Cardiac muscle cell (in vitro differentiated cells and primary cell): ENCODE results near the gene JUP. TPM values are rescaled to one million over a fixed set of nuclear protein-coding genes. Genes with fewer than 3 reads are reported as not detected.
"Not testable (repeated sequence)": the region's sequence is repeated elsewhere in the genome, so short reads cannot be mapped to it uniquely, and the experiment has no call there.

Experiments used
- DNase-seq, 2 donors: peaks; one replicate each; pipeline versions ENCODE4 v3.0.0 to v3.0.0-alpha.2; 2010 to 2017; ENCODE audit warnings: low read depth in 1 of 2, low spot score in 1 of 2
- H3K27ac ChIP-seq: fragments of 200-600 bp; sonication (generic); 2 replicates; pipeline ENCODE4 v1.5.1; 2016
- H3K27me3 ChIP-seq: fragments of 200-600 bp; sonication (generic); 2 replicates; pipeline ENCODE4 v1.6.0; 2016; ENCODE audit warnings: control low read depth
- H3K36me3 ChIP-seq: fragments of 200-600 bp; sonication (generic); 2 replicates; pipeline ENCODE4 v1.5.1; 2016; ENCODE audit warnings: control low read depth
- H3K4me1 ChIP-seq: fragments of 200-600 bp; sonication (generic); 2 replicates; pipeline ENCODE4 v1.8.1; 2017; ENCODE audit warnings: low read depth, mild to moderate bottlenecking, mixed run types
- H3K4me3 ChIP-seq: fragments of 200-600 bp; sonication (generic); 2 replicates; pipeline ENCODE4 v1.5.1; 2016; ENCODE audit warnings: mild to moderate bottlenecking
- H3K9me3 ChIP-seq: fragments of 200-600 bp; sonication (generic); 2 replicates; pipeline ENCODE4 v1.5.1; 2017; ENCODE audit warnings: low read depth, mild to moderate bottlenecking, control low read depth
- polyA plus RNA-seq: library from polyadenylated mRNA; unstranded; fragments of >200 nt; fragmentation: Nextera tagmentation; extraction: Ambion mirVana; gene quantifications from 2 replicates; pipeline ENCODE4 v1.2.1, GENCODE V29; 2016
- total RNA-seq: library from RNA; depleted of rRNA; stranded (reverse); fragments of >200 nt; gene quantifications from 2 replicates; pipeline ENCODE4 v1.2.3, GENCODE V29; 2016
- TF ChIP-seq, protein P1 (sequence below): IDR thresholded peaks from 2 replicates; pipeline ENCODE4 v1.5.1; 2012; ENCODE audit warnings: low read depth, mild to moderate bottlenecking, low read length

Gene JUP
- total RNA-seq: 296 and 359 TPM in 2 replicates
- 160 and 206 TPM in 2 replicates for polyA plus RNA-seq

DNA sequence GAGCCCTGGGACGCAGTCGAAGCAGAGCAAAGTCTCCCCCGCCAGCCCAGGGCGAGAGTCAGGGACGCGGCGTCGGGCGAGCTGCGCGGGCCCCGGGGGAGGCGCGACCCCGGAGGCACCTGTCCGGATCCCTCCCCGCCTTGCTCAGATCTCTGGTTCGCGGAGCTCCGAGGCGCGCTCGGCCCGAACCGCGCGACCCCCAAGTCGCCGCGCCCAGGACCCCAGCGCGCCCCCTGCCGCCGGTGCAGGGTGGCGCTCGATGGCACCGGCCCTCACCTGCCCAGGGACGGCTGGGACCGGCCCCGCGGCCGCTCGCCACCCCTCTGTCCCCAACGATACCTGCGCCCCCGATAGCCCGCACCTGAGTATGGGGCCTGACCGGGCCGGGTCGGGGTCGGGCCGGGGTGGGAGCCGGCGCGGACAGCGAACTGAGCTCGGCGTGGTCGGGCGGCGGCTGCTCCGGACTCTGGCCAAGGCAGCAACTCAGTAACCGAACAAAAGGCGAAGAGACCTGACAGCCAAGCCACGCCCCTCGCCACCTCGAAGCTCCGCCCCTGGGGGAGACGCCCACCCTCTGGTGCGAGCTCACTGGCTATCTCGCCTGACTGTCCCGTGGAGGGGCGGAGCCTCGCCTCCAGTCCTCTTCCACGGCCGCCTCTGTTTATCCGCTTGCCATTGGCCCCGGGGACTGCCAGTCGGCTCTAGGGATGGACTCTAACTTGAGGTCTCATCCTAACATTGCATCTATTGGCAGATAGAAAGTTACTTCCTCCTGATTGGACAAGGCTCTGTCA, at the start of gene JUP:
JUP (minus strand) TSS at position 485 of the 794 bp plus-strand sequence. CDS start 14,857 bp downstream, outside the sequence.
- H3K4me3 ChIP-seq: peak within 1 kb of the TSS; percentile 51
- no peaks in the 10 kb centered on the region for H3K27me3 ChIP-seq
- TF ChIP-seq, protein P1, sequence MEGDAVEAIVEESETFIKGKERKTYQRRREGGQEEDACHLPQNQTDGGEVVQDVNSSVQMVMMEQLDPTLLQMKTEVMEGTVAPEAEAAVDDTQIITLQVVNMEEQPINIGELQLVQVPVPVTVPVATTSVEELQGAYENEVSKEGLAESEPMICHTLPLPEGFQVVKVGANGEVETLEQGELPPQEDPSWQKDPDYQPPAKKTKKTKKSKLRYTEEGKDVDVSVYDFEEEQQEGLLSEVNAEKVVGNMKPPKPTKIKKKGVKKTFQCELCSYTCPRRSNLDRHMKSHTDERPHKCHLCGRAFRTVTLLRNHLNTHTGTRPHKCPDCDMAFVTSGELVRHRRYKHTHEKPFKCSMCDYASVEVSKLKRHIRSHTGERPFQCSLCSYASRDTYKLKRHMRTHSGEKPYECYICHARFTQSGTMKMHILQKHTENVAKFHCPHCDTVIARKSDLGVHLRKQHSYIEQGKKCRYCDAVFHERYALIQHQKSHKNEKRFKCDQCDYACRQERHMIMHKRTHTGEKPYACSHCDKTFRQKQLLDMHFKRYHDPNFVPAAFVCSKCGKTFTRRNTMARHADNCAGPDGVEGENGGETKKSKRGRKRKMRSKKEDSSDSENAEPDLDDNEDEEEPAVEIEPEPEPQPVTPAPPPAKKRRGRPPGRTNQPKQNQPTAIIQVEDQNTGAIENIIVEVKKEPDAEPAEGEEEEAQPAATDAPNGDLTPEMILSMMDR: peak; percentile 35
- H3K4me1 ChIP-seq: peaks cover 32% of the 10 kb centered on the region
- H3K36me3 ChIP-seq: no peaks in the 10 kb centered on the region
- DNase-seq: peak; percentile 99 to 100
- peak within 1 kb of the TSS; percentile 88 for H3K27ac ChIP-seq
- no peaks in the 10 kb centered on the region for H3K9me3 ChIP-seq

DNA sequence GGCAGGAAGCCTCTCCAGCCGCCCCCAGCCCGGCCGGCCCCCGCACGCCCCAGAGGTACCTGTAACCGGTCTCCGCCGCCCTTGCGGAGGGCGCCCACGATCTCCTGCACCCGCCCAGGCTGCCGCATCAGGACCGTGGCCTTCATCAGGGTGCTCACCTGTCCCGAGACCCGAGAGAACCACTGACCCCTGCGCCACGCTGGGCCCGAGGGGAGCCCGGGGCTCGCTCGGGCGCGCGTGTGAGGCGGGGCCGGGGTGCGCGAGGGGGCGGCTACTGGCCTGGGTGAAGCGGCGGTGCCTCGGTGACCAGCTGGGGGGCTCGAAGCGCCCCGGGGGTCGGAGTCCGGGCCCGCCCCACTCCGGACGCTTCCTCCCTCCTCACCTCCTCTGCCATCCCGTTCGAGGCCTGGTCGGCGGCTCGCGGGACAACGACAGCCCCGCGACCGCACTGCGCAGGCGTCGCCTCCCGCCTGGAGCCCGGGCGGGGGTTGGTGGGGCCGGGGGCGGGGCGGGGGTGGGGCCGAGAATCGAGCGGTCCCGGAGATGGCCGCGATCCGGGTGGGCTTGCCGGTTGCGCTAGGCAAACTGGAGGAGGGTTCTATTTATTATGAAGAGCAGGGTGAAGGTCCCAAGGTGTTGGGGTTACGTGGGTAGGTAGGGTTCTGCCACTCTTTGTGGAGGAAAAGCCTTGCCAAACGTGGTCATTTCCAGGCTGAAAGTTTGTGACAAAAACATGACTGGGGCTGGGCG, 49.5 kb upstream of the JUP start, which contains the start of gene NT5C3B:
NT5C3B (minus strand) TSS at position 433 of the 750 bp plus-strand sequence; CDS start at position 394, 39 bp downstream.
- Histone ChIP-seq H3K36me3 (peaks cover 13% of the 10 kb centered on the region), H3K9me3 (no peaks in the 10 kb centered on the region), H3K4me3 (peak within 1 kb of the TSS; percentile 80), H3K27ac (no peak within 1 kb of the TSS), H3K4me1 (peaks cover 7% of the 10 kb centered on the region), H3K27me3 (no peaks in the 10 kb centered on the region)
- TF ChIP-seq, protein P1: no peak
- peak; percentile 52 to 76 for DNase-seq

DNA sequence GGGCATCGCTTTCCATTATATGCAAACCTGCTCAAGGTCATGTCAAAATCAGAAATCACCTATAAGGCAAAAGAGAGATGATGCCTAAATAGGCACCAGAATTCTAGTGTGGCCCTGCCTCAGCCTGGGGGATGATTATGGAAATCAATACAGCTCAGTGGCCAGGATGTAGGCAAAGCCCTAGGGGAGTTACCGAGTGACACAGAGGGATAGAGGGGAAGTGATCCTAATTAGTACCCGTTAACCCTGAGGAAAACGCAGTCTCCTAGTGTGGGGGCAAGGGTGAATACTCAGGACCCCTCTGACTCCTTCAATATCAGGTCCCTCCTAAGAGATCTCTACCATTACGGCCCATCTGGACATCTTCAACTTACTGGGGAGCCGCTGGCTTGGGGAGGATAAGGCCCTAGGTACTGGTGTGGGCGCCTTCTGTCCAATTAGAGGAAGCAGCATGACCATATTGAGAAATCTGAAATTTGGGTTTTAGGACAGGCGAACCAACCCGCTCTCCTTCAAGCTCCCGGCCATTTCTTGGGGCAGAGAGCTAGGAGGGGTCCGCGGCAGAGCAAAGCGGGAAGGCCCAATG, 48.8 kb upstream of the JUP start:
- H3K27ac ChIP-seq: no peak overlapping the region

DNA sequence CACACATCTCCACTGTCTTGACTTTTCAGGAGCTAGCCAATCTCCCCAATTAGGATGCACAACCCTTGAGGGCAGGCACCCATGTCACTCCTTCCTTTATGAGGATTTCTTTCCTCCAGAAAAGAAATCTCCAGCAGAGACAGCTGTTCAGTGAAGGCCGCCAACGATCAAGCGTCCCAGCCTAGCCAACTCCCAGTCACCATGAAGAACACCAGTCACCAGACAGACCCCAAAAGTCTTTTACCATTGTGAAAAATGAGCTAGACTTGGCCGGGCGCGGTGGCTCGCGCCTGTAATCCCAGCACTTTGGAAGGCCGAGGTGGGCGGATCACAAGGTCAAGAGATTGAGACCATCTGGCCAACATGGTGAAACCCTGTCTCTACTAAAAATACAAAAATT, 43.5 kb upstream of the JUP start:
- not testable (repeated sequence) for H3K27ac ChIP-seq, H3K4me1 ChIP-seq, H3K27me3 ChIP-seq, DNase-seq, H3K9me3 ChIP-seq, H3K4me3 ChIP-seq
- peaks cover 45% of the 10 kb centered on the region for H3K36me3 ChIP-seq

More for the DNA sequence above, 48.8 kb upstream of the JUP start:
- no peak for DNase-seq
- H3K4me3 ChIP-seq: peak overlapping the region; percentile 80
- H3K36me3 ChIP-seq: peaks cover 19% of the 10 kb centered on the region
- H3K4me1 ChIP-seq: peaks cover 7% of the 10 kb centered on the region
- TF ChIP-seq, protein P1: no peak
- H3K27me3 ChIP-seq: no peaks in the 10 kb centered on the region
- no peaks in the 10 kb centered on the region for H3K9me3 ChIP-seq

DNA sequence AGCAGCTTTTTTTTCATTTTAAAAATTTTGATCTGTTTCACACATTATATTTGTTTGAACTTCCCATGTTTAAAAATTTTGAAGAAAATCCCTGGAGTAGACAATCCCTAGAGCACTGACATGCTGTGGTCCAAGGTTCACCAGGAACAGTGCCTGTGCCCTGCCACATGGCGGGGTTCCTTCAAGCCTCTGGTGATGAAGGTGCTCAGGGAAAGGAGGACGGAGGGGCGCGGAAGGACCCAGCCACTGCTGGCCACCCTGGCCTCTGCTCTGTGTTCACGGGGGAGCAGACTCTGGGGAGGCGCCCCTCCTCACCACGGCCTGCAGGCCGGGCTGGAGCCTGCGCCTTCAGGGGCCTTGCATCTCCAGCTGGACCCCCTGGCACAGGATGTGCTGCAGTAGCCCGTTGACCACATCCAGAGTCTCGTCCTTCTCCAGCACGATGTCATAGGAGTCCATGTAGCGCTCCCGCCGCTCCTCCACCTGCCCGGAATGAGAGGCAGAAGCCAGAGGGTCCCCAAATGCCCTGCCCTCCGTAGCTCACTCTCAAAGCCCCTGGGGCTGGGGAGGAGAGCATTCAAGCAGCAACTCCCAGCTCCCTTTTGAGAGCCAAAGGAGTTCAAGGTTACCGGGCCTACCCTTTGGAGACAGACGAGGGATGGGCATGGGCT, 38.8 kb upstream of the JUP start:
- Histone ChIP-seq H3K4me3 (no peak overlapping the region), H3K36me3 (peaks cover 26% of the 10 kb centered on the region)

More for the DNA sequence above, 38.8 kb upstream of the JUP start:
- Histone ChIP-seq H3K9me3 (no peaks in the 10 kb centered on the region), H3K27ac (no peak overlapping the region), H3K4me1 (no peaks in the 10 kb centered on the region), H3K27me3 (no peaks in the 10 kb centered on the region)
- DNase-seq: no peak
- TF ChIP-seq, protein P1: no peak
